GM23248 (cell line): Measurements from ENCODE around the gene DUSP21. TPM values are rescaled to one million over a fixed set of nuclear protein-coding genes. Genes with fewer than 3 reads are reported as not detected.

ENCODE experiments used
- DNase-seq: peaks from one replicate; pipeline ENCODE4 v3.0.0-alpha.2; 2015
- H2AFZ ChIP-seq: fragments of 200-600 bp; sonication (generic); 2 replicates; pipeline ENCODE4 v1.6.1; 2016; ENCODE audit warnings: antibody characterized with exemption
- H3F3A ChIP-seq: fragments of 200-600 bp; sonication (generic); 2 replicates; pipeline ENCODE4 v1.6.1; 2016; ENCODE audit warnings: mild to moderate bottlenecking, antibody characterized with exemption, mixed run types; ENCODE audit not compliant: insufficient read depth
- H3K27ac ChIP-seq: fragments of 200-600 bp; sonication (generic); 2 replicates; pipeline ENCODE4 v1.5.1; 2016; ENCODE audit warnings: mild to moderate bottlenecking
- H3K27me3 ChIP-seq: fragments of 200-600 bp; sonication (generic); replicated peaks from 2 replicates; pipeline ENCODE4 v1.6.1; 2016; ENCODE audit warnings: mild to moderate bottlenecking; ENCODE audit not compliant: insufficient read depth
- H3K36me3 ChIP-seq: fragments of 200-600 bp; sonication (generic); 2 replicates; pipeline ENCODE4 v1.6.1; 2016; ENCODE audit warnings: low read depth, mild to moderate bottlenecking
- H3K4me1 ChIP-seq: fragments of 200-600 bp; sonication (generic); 2 replicates; pipeline ENCODE4 v1.6.1; 2016; ENCODE audit warnings: mild to moderate bottlenecking; ENCODE audit not compliant: insufficient read depth
- H3K4me2 ChIP-seq: fragments of 200-600 bp; sonication (generic); one replicate; pipeline ENCODE4 v1.6.1; 2016; ENCODE audit warnings: mild to moderate bottlenecking; ENCODE audit not compliant: unreplicated experiment
- H3K4me3 ChIP-seq: fragments of 200-600 bp; sonication (generic); 2 replicates; pipeline ENCODE4 v1.5.1; 2016; ENCODE audit warnings: mild to moderate bottlenecking
- H3K79me2 ChIP-seq: fragments of 200-600 bp; sonication (generic); 2 replicates; pipeline ENCODE4 v1.6.1; 2016; ENCODE audit warnings: mild to moderate bottlenecking; ENCODE audit not compliant: insufficient read depth
- H3K9ac ChIP-seq: fragments of 200-600 bp; sonication (generic); 2 replicates; pipeline ENCODE4 v1.6.1; 2016; ENCODE audit warnings: mild to moderate bottlenecking
- H3K9me2 ChIP-seq: fragments of 200-600 bp; sonication (generic); 2 replicates; pipeline ENCODE4 v1.6.1; 2016; ENCODE audit warnings: mixed run types, mild to moderate bottlenecking, moderate library complexity; ENCODE audit not compliant: insufficient read depth
- H3K9me3 ChIP-seq: fragments of 200-600 bp; sonication (generic); one replicate; pipeline ENCODE4 v1.6.1; 2017; ENCODE audit warnings: low read depth
- H4K20me1 ChIP-seq: fragments of 200-600 bp; sonication (generic); 2 replicates; pipeline ENCODE4 v1.6.0; 2016; ENCODE audit not compliant: insufficient read depth
- EZH2 ChIP-seq: fragments of 200-600 bp; sonication (generic); IDR thresholded peaks from 2 replicates; pipeline ENCODE4 v1.6.1; 2018; ENCODE audit warnings: antibody characterized with exemption, mild to moderate bottlenecking; ENCODE audit not compliant: insufficient read depth, poor library complexity, severe bottlenecking
- EZH2phosphoT487 ChIP-seq: fragments of 200-600 bp; sonication (generic); IDR thresholded peaks from 2 replicates; pipeline ENCODE4 v1.6.1; 2018; ENCODE audit warnings: antibody characterized with exemption, moderate library complexity, mild to moderate bottlenecking, low read depth; ENCODE audit not compliant: insufficient read depth
- WGBS, 2 experiments: methylation state at CpG; one replicate each; pipeline ENCODE4 v1.1.6; 2015 to 2017; ENCODE audit warnings: low lambda C conversion rate in 2 of 2, low coverage in 1 of 2; ENCODE audit errors: missing lambda C conversion rate in 2 of 2; 5-methylcytosine and 5-hydroxymethylcytosine counted together
- in situ Hi-C: fragments of 300-500 bp; cut with MboI; formaldehyde crosslinking; loops from 2 replicates; pipeline ENCODE4 v1.15.0; 2020
- polyA plus RNA-seq: library from polyadenylated mRNA; unstranded; fragments of >200 nt; fragmentation: Nextera tagmentation; extraction: Ambion mirVana; gene quantifications from 2 replicates; pipeline ENCODE4 v1.2.1, GENCODE V29; 2016
- total RNA-seq: library from RNA; depleted of rRNA; stranded (reverse); fragments of >200 nt; shearing (Covaris generic); gene quantifications from 2 replicates; pipeline ENCODE4 v1.2.3, GENCODE V29; 2014

DUSP21 gene
- total and polyA plus RNA-seq, 2 experiments from 2014 or later = not detected

- Histone ChIP-seq H3F3A (peaks cover 12% of the 10 kb centered on the region; the same call in 1 of the 2 replicates), H3K36me3 (no peaks in the 10 kb centered on the region; the same call in 1 of the 2 replicates), H3K4me2 (peak overlapping the region; percentile 28), H2AFZ (no peak overlapping the region), H3K4me1 (peaks cover 5% of the 10 kb centered on the region; the same call in 1 of the 2 replicates), H3K4me3 (no peak overlapping the region), H4K20me1 (0 out of 2 replicates have a peak, but pooled peaks cover 4% of the 10 kb centered on the region), H3K27ac (no peak overlapping the region), H3K9me3 (no peaks in the 10 kb centered on the region), H3K9ac (no peak overlapping the region), H3K27me3 (no peaks in the 10 kb centered on the region), H3K9me2 (no peaks in the 10 kb centered on the region), H3K79me2 (peaks cover 84% of the 10 kb centered on the region)
- TF ChIP-seq EZH2 (no peak), EZH2phosphoT487 (no peak)
- WGBS, 2 experiments = 95 to 97% methylated on average over 19 of the region's 19 CpGs
- in situ Hi-C loops = no loop called here
- no peak for DNase-seq
Measured at GRCh38 chrX:44876767-44877166, 32.9 kb downstream of the DUSP21 start.

DNA sequence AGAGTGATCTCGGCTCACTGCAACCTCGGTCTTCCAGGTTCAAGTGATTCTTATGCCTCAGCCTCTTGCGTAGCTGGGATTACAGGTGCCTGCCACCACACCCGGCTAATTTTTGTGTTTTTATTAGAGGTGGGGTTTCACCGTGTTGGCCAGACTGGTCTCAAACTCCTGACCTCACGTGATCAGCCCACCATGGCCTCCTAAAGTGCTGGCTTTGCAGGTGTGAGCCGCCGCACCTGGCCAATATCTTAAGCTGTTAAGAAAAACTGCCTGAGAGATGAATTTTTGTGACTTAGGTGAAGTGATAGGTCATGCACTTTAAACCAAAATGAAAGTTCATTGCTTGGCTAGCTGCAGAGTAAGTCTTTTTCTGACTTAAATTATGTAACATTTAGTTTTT, 35.0 kb downstream of the DUSP21 start:
- H3K27me3 ChIP-seq = no peaks in the 10 kb centered on the region
- H3K4me1 ChIP-seq = peaks cover 5% of the 10 kb centered on the region; the same call in 1 of the 2 replicates
- DNase-seq = no peak
- no peak overlapping the region for H3K4me2 ChIP-seq
- H3K9me3 ChIP-seq = no peaks in the 10 kb centered on the region
- no peak overlapping the region for H3K9ac ChIP-seq
- TF ChIP-seq EZH2phosphoT487 = no peak
- TF ChIP-seq EZH2 = no peak
- no peak overlapping the region for H2AFZ ChIP-seq
- in situ Hi-C loops = no loop called here
- no peaks in the 10 kb centered on the region; the same call in 1 of the 2 replicates for H3K36me3 ChIP-seq
- H3K27ac ChIP-seq = no peak overlapping the region
- 0 out of 2 replicates have a peak, but pooled peaks cover 9% of the 10 kb centered on the region for H3F3A ChIP-seq
- WGBS, 2 experiments = 75 to 76% methylated on average over 8 of the region's 8 CpGs
- H4K20me1 ChIP-seq = 0 out of 2 replicates have a peak, but pooled peaks cover 4% of the 10 kb centered on the region
- peaks cover 98% of the 10 kb centered on the region for H3K79me2 ChIP-seq
- no peak overlapping the region for H3K4me3 ChIP-seq
- H3K9me2 ChIP-seq = no peaks in the 10 kb centered on the region

DNA sequence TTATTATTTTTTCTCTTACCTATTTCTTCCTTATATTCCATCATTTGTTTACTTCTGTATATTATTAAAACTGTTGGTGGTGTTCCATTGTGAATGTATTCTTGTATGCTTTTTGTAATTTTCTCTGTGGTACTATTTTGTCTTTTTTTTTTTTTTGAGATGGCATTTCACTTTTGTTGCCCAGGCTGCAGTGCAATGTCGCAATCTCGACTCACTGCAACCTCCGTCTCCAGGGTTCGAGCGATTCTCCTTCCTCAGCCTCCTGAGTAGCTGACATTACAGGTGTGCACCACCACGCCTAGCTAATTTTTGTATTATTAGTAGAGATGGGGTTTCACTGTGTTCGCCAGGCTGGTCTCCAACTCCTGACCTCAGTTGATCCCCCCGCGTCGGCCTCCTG, 37.7 kb downstream of the DUSP21 start:
- no peaks in the 10 kb centered on the region for H3K9me3 ChIP-seq
- no peaks in the 10 kb centered on the region for H3F3A ChIP-seq
- 98 to 99% methylated on average over 7 to 10 of the region's 10 CpGs for WGBS, 2 experiments
- H2AFZ ChIP-seq = no peak overlapping the region
- peaks cover 100% of the 10 kb centered on the region for H3K79me2 ChIP-seq
- H3K27me3 ChIP-seq = no peaks in the 10 kb centered on the region
- H3K9ac ChIP-seq = no peak overlapping the region
- H3K4me2 ChIP-seq = no peak overlapping the region
- H3K4me3 ChIP-seq = no peak overlapping the region
- in situ Hi-C loops = no loop called here
- DNase-seq = no peak
- 0 out of 2 replicates have a peak, but pooled peaks cover 4% of the 10 kb centered on the region for H4K20me1 ChIP-seq
- TF ChIP-seq EZH2 (no peak), EZH2phosphoT487 (no peak)
- H3K36me3 ChIP-seq = no peaks in the 10 kb centered on the region; the same call in 1 of the 2 replicates
- peaks cover 5% of the 10 kb centered on the region; the same call in 1 of the 2 replicates for H3K4me1 ChIP-seq
- no peaks in the 10 kb centered on the region for H3K9me2 ChIP-seq
- H3K27ac ChIP-seq = no peak overlapping the region

- no peaks in the 10 kb centered on the region for H3K9me2 ChIP-seq
- no peak overlapping the region for H2AFZ ChIP-seq
- no peak overlapping the region for H3K27ac ChIP-seq
- no peak for TF ChIP-seq EZH2phosphoT487
- in situ Hi-C loops = no loop called here
- no peaks in the 10 kb centered on the region for H3K9me3 ChIP-seq
- no peak overlapping the region for H3K9ac ChIP-seq
- H4K20me1 ChIP-seq = no peaks in the 10 kb centered on the region
- H3K4me1 ChIP-seq = no peaks in the 10 kb centered on the region
- H3K27me3 ChIP-seq = no peaks in the 10 kb centered on the region
- no peaks in the 10 kb centered on the region for H3F3A ChIP-seq
- no peaks in the 10 kb centered on the region for H3K36me3 ChIP-seq
- H3K4me3 ChIP-seq = no peak overlapping the region
- H3K4me2 ChIP-seq = no peak overlapping the region
- no peak for DNase-seq
- peaks cover 100% of the 10 kb centered on the region for H3K79me2 ChIP-seq
Measured at GRCh38 chrX:44882635-44883034, 38.8 kb downstream of the DUSP21 start.

- Histone ChIP-seq H3K9me2 (no peaks in the 10 kb centered on the region), H3F3A (no peaks in the 10 kb centered on the region), H3K27me3 (no peaks in the 10 kb centered on the region), H2AFZ (no peak overlapping the region), H3K9ac (no peak overlapping the region), H3K36me3 (no peaks in the 10 kb centered on the region), H3K79me2 (peaks cover 100% of the 10 kb centered on the region), H3K4me2 (no peak overlapping the region), H3K27ac (no peak overlapping the region), H3K4me1 (no peaks in the 10 kb centered on the region), H3K9me3 (no peaks in the 10 kb centered on the region), H4K20me1 (no peaks in the 10 kb centered on the region), H3K4me3 (no peak overlapping the region)
- in situ Hi-C loops = no loop called here
- TF ChIP-seq EZH2phosphoT487 (no peak), EZH2 (no peak)
- no peak for DNase-seq
- WGBS, 2 experiments = 49 to 53% methylated on average over 3 to 4 of the region's 4 CpGs
Measured at GRCh38 chrX:44884944-44885343, 41.1 kb downstream of the DUSP21 start.
